Parathyroid adenoma (tissue), 2 donors: ENCODE measurements around the gene COL23A1.

ENCODE experiments used
- H2AFZ ChIP-seq: fragments of 300-600 bp; sonication (generic); one replicate; pipeline ENCODE4 v1.7.0; 2017; ENCODE audit warnings: antibody characterized with exemption, mild to moderate bottlenecking
- H3K27ac ChIP-seq: fragments of 300-600 bp; sonication (generic); one replicate; pipeline ENCODE4 v1.7.0; 2017
- H3K27me3 ChIP-seq: fragments of 300-600 bp; sonication (generic); one replicate; pipeline ENCODE4 v1.7.0; 2017; ENCODE audit warnings: low read length; ENCODE audit not compliant: control insufficient read depth, insufficient read depth
- H3K36me3 ChIP-seq: fragments of 300-600 bp; sonication (generic); one replicate; pipeline ENCODE4 v1.7.0; 2017; ENCODE audit warnings: low read length; ENCODE audit not compliant: control insufficient read depth, insufficient read depth
- H3K4me1 ChIP-seq: fragments of 300-600 bp; sonication (generic); one replicate; pipeline ENCODE4 v1.7.0; 2017; ENCODE audit warnings: control low read depth
- H3K4me2 ChIP-seq: fragments of 300-600 bp; sonication (generic); one replicate; pipeline ENCODE4 v1.7.0; 2017; ENCODE audit warnings: low read length
- H3K4me3 ChIP-seq: fragments of 300-600 bp; sonication (generic); one replicate; pipeline ENCODE4 v1.7.0; 2017; ENCODE audit warnings: low read depth, low read length
- H3K79me2 ChIP-seq: fragments of 300-600 bp; sonication (generic); one replicate; pipeline ENCODE4 v1.7.0; 2017; ENCODE audit warnings: control low read depth
- H3K9ac ChIP-seq: fragments of 300-600 bp; sonication (generic); one replicate; pipeline ENCODE4 v1.7.0; 2017; ENCODE audit warnings: mild to moderate bottlenecking
- H3K9me3 ChIP-seq: fragments of 300-600 bp; sonication (generic); one replicate; pipeline ENCODE4 v1.7.0; 2017; ENCODE audit warnings: low read length; ENCODE audit not compliant: control insufficient read depth
- TF ChIP-seq, protein P1 (sequence below): fragments of 300-600 bp; sonication (generic); IDR thresholded peaks from one replicate; pipeline ENCODE4 v1.7.0; 2017; ENCODE audit warnings: antibody characterized with exemption, mild to moderate bottlenecking
- donor health status: primary hyperparathyroidism.

The COL23A1 gene

DNA sequence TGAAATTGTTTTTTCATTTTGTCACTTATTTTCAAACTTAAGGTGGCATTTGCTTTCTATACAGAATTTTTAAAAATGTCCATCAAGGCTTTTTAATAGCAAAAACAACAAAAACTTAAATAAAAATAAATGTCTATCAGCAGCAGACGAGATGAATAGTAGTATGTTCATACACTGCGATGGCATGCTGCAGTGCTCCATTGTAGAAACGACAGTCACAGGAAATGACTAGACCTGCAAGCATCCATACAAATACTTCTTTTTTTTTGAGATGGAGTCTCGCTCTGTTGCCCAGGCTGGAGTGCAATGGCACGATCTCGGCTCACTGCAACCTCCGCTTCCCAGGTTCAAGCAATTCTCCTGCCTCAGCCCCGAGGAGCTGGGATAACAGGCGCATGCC, 41.4 kb downstream of the COL23A1 start:
- H3K79me2 ChIP-seq, result no peaks in the 10 kb centered on the region
- no peak overlapping the region for H3K9ac ChIP-seq
- no peak overlapping the region for H3K4me2 ChIP-seq
- TF ChIP-seq, protein P1, sequence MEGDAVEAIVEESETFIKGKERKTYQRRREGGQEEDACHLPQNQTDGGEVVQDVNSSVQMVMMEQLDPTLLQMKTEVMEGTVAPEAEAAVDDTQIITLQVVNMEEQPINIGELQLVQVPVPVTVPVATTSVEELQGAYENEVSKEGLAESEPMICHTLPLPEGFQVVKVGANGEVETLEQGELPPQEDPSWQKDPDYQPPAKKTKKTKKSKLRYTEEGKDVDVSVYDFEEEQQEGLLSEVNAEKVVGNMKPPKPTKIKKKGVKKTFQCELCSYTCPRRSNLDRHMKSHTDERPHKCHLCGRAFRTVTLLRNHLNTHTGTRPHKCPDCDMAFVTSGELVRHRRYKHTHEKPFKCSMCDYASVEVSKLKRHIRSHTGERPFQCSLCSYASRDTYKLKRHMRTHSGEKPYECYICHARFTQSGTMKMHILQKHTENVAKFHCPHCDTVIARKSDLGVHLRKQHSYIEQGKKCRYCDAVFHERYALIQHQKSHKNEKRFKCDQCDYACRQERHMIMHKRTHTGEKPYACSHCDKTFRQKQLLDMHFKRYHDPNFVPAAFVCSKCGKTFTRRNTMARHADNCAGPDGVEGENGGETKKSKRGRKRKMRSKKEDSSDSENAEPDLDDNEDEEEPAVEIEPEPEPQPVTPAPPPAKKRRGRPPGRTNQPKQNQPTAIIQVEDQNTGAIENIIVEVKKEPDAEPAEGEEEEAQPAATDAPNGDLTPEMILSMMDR, result no peak
- H3K4me3 ChIP-seq, result no peak overlapping the region
- H3K27me3 ChIP-seq, result no peaks in the 10 kb centered on the region
- H3K4me1 ChIP-seq, result peaks cover 23% of the 10 kb centered on the region
- H2AFZ ChIP-seq, result no peak overlapping the region
- H3K36me3 ChIP-seq, result no peaks in the 10 kb centered on the region
- no peak overlapping the region for H3K27ac ChIP-seq
- no peaks in the 10 kb centered on the region for H3K9me3 ChIP-seq

DNA sequence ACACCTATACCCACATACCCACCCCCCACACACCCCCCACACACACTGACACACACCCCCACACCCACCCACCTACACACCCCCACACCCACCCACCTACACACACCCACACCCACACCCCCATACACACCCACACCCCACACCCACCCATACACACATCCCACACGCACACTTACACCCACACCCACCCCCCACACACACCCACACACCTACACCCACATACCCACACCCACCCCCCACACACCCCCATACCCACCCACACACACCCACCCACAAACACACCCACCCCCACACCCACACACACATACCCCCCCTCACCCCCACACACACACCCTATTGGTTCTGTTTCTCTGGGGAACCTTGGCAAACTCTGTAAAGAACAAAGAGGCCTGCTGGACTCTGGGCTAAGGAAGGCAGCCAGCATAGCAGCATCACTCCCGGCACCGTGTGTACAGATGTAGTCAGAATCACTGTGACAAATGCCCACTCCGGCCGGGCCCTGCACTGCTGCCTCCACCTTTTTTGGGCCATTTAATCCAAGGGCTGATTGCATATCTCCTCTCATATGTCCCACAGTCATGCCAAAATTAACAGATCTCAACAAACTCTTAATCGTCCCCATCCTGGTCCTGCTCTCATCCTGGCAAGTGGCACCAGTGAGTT, 42.3 kb downstream of the COL23A1 start:
- Histone ChIP-seq H3K27me3 (no peaks in the 10 kb centered on the region), H3K79me2 (no peaks in the 10 kb centered on the region), H3K4me2 (no peak overlapping the region), H3K27ac (no peak overlapping the region), H2AFZ (no peak overlapping the region), H3K9ac (no peak overlapping the region), H3K4me3 (no peak overlapping the region), H3K4me1 (peaks cover 17% of the 10 kb centered on the region), H3K9me3 (no peaks in the 10 kb centered on the region), H3K36me3 (no peaks in the 10 kb centered on the region)
- TF ChIP-seq, protein P1, result no peak

DNA sequence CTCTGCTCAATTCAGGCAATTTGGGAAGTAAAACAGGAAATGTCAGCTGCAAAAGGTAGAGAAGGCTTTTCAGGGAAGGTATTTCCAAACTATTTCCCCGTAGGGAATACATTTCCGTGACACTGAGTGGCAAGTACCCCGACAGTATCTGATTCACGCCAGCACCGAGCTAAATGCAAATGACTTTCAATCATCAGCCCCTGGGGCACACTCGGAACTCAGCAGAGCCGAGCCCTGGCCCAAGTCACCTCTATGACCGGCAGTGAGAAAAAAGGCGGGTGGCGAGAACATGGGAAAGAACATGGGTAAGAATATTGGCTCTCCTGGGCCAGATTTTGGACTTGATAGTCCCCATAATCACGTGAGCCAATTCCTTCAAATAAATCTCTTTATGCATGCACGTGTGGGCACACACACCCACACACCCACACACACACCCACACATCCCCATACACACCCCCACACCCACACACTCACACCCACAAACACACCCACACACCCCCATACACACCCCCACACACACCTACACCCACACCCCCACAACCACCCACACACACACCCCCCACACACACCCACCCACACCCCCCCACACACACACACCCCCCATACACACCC, 43.0 kb downstream of the COL23A1 start:
- Histone ChIP-seq H2AFZ (no peak overlapping the region), H3K27ac (no peak overlapping the region), H3K27me3 (no peaks in the 10 kb centered on the region), H3K4me2 (no peak overlapping the region), H3K36me3 (no peaks in the 10 kb centered on the region), H3K4me3 (no peak overlapping the region), H3K79me2 (no peaks in the 10 kb centered on the region), H3K9ac (no peak overlapping the region), H3K9me3 (no peaks in the 10 kb centered on the region), H3K4me1 (peaks cover 19% of the 10 kb centered on the region)
- TF ChIP-seq, protein P1, result no peak

DNA sequence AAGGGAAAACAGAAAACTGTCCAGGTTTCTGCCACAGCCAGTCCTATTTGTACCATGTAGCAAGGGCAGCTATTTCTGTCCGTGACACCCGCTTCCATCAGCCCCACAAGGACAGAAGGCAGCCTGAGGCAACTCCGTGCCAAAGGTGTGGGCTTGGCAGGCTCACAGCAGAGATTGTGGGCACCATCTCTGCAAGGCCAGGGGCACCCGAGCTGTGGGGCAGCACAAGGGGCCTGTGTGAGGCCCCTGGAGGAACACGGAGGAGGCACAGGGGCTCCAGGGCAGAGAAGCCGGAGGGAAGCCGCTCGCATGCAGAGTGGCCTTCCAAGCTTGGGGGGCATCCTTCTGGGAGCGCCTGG, 43.5 kb downstream of the COL23A1 start:
- H3K27ac ChIP-seq, result no peak overlapping the region
- H3K27me3 ChIP-seq, result no peaks in the 10 kb centered on the region
- H3K36me3 ChIP-seq, result no peaks in the 10 kb centered on the region
- TF ChIP-seq, protein P1, result no peak
- H3K79me2 ChIP-seq, result no peaks in the 10 kb centered on the region
- no peaks in the 10 kb centered on the region for H3K9me3 ChIP-seq
- H3K4me3 ChIP-seq, result no peak overlapping the region
- no peak overlapping the region for H3K9ac ChIP-seq
- no peak overlapping the region for H3K4me2 ChIP-seq
- no peak overlapping the region for H2AFZ ChIP-seq
- peaks cover 16% of the 10 kb centered on the region for H3K4me1 ChIP-seq
